Upper lobe of left lung (tissue), 6 donors: ENCODE measurements around the gene ARFGEF3. TPM values are rescaled to one million over a fixed set of nuclear protein-coding genes. Genes with fewer than 3 reads are reported as not detected.
A peak's percentile ranks its signal among the peaks of the same experiment; 100 is the strongest.

Experiments
- ATAC-seq, 2 donors: fragments of 200-7000 bp; cut with Tn5 transposase; one replicate each; pipeline ENCODE4 v1.9.1; 2022; ENCODE audit warnings: mild to moderate bottlenecking in 2 of 2, moderate library complexity in 2 of 2; ENCODE audit not compliant: low FRiP score in 2 of 2
- DNase-seq, 2 donors: peaks; one replicate each; pipeline ENCODE4 v3.0.0-alpha.2; 2019 to 2020
- H3K27ac ChIP-seq, 4 donors: fragments of 200-600 bp; sonication (generic); one replicate each; pipeline ENCODE4 v1.5.1; 2016 to 2019
- H3K27me3 ChIP-seq, 4 donors: fragments of 200-600 bp; sonication (generic); one replicate each; pipeline ENCODE4 v1.5.1; 2017 to 2019
- H3K36me3 ChIP-seq, 4 donors: fragments of 200-600 bp; sonication (generic); one replicate each; pipeline ENCODE4 v1.5.1; 2016 to 2019
- H3K4me1 ChIP-seq, 4 donors: fragments of 200-600 bp; sonication (generic); one replicate each; pipeline ENCODE4 v1.5.1; 2018 to 2019
- H3K4me3 ChIP-seq, 4 donors: fragments of 200-600 bp; sonication (generic); one replicate each; pipeline ENCODE4 v1.5.1; 2017 to 2019; ENCODE audit warnings: mild to moderate bottlenecking in 2 of 4, moderate library complexity in 1 of 4
- H3K9me3 ChIP-seq, 4 donors: fragments of 200-600 bp; sonication (generic); one replicate each; pipeline ENCODE4 v1.5.1; 2018 to 2019
- EP300 ChIP-seq, 4 donors: sonication (generic); formaldehyde crosslinking; IDR thresholded peaks; one replicate each; pipeline ENCODE4 v1.5.1; 2017; ENCODE audit warnings: antibody characterized with exemption in 4 of 4, control low read depth in 2 of 4
- POLR2A ChIP-seq, 4 donors: fragments of 450-650 bp; IDR thresholded peaks; one replicate each; pipeline ENCODE4 v1.5.1; 2016 to 2017; ENCODE audit warnings: antibody characterized with exemption in 4 of 4, mild to moderate bottlenecking in 2 of 4
- POLR2AphosphoS5 ChIP-seq, 2 donors: sonication (generic); formaldehyde crosslinking; IDR thresholded peaks; one replicate each; pipeline ENCODE4 v1.5.1; 2017; ENCODE audit warnings: antibody characterized with exemption in 2 of 2
- WGBS, 2 donors: methylation state at CpG; one replicate each; pipeline ENCODE4 v1.1.5; 2017 to 2018; 5-methylcytosine and 5-hydroxymethylcytosine counted together
- total RNA-seq, 6 donors: library from RNA; depleted of rRNA in 4 of 6; stranded (reverse); fragments of >200 nt in 4 of 6; gene quantifications; one replicate each; pipeline versions ENCODE4 v1.1.0 to v1.2.1, GENCODE V29; 2016 to 2021
- TF ChIP-seq, protein P1 (sequence below), 6 experiments: fragments of 450-650 bp in 4 of 6; fragments of 200-600 bp in 2 of 6; sonication (generic) in 2 of 6; IDR thresholded peaks; one replicate each; pipeline ENCODE4 v1.5.1; 2016 to 2019; ENCODE audit warnings: antibody characterized with exemption in 6 of 6
- donor health status: DM: no; HTN: no; CAD: no; lungs with moderate emphysema.
- donor health status: DM: no; HTN: yes; CAD: no; lungs with severe emphysema.

ARFGEF3 gene
- total RNA-seq, 6 donors from 2014 or later: 19.8 to 53.6 (median 30.5) TPM

- ATAC-seq: no peak
Observed at GRCh38 chr6:138382498-138383265, 220.9 kb downstream of the ARFGEF3 start.

GRCh38 chr6:138383776-138384175, 222.0 kb downstream of the ARFGEF3 start:
- Histone ChIP-seq H3K9me3 (no peaks in the 10 kb centered on the region), H3K4me3 (no peak overlapping the region), H3K27me3 (no peaks in the 10 kb centered on the region), H3K4me1 (no peaks in the 10 kb centered on the region), H3K27ac (no peak overlapping the region), H3K36me3 (no peaks in the 10 kb centered on the region)
- 71 to 73% methylated on average over 3 of the region's 3 CpGs for WGBS, 2 donors
- DNase-seq (no peak), ATAC-seq (no peak)
- TF ChIP-seq POLR2A (IDR thresholded peaks at IDR 0.05) (no peak), POLR2AphosphoS5 (IDR thresholded peaks at IDR 0.05) (no peak), EP300 (IDR thresholded peaks at IDR 0.05) (no peak)
- TF ChIP-seq, protein P1, sequence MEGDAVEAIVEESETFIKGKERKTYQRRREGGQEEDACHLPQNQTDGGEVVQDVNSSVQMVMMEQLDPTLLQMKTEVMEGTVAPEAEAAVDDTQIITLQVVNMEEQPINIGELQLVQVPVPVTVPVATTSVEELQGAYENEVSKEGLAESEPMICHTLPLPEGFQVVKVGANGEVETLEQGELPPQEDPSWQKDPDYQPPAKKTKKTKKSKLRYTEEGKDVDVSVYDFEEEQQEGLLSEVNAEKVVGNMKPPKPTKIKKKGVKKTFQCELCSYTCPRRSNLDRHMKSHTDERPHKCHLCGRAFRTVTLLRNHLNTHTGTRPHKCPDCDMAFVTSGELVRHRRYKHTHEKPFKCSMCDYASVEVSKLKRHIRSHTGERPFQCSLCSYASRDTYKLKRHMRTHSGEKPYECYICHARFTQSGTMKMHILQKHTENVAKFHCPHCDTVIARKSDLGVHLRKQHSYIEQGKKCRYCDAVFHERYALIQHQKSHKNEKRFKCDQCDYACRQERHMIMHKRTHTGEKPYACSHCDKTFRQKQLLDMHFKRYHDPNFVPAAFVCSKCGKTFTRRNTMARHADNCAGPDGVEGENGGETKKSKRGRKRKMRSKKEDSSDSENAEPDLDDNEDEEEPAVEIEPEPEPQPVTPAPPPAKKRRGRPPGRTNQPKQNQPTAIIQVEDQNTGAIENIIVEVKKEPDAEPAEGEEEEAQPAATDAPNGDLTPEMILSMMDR (IDR thresholded peaks at IDR 0.05): no peak

More at GRCh38 chr6:138382498-138383265, 220.9 kb downstream of the ARFGEF3 start:
- TF ChIP-seq POLR2AphosphoS5 (IDR thresholded peaks at IDR 0.05) (no peak), POLR2A (IDR thresholded peaks at IDR 0.05) (no peak), EP300 (IDR thresholded peaks at IDR 0.05) (no peak)
- TF ChIP-seq, protein P1 (IDR thresholded peaks at IDR 0.05): no peak
- no peaks in the 10 kb centered on the region for H3K27me3 ChIP-seq
- WGBS, 2 donors: 71 to 78% methylated on average over 6 to 8 of the region's 8 CpGs
- DNase-seq: peak in 1 of 2 donors; percentile 21
- no peak overlapping the region for H3K27ac ChIP-seq
- no peaks in the 10 kb centered on the region for H3K4me1 ChIP-seq
- H3K36me3 ChIP-seq: no peaks in the 10 kb centered on the region
- no peaks in the 10 kb centered on the region for H3K9me3 ChIP-seq
- no peak overlapping the region for H3K4me3 ChIP-seq

DNA sequence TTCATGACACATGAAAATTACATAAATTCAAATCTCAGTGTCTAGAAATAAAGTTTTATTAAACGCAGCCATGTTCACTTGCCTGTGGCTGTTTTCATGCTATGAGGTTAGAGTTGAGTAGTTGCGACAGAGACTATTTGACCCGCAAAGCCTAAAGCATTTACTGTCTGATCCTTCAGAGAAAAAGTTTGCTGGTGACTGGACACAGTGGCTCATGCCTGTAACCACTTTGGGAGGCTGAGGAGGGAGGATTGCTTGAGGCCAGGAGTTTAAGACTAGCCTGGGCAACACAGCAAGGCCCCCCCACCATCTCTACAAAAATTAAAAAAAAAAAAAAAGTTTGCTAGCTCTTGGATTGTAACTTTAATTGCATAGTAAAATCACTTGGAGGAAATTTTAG, 225.2 kb downstream of the ARFGEF3 start:
- TF ChIP-seq POLR2A (IDR thresholded peaks at IDR 0.05) (no peak), POLR2AphosphoS5 (IDR thresholded peaks at IDR 0.05) (no peak), EP300 (IDR thresholded peaks at IDR 0.05) (no peak)
- TF ChIP-seq, protein P1 (IDR thresholded peaks at IDR 0.05): no peak
- Histone ChIP-seq H3K9me3 (no peaks in the 10 kb centered on the region), H3K27ac (no peak overlapping the region), H3K36me3 (no peaks in the 10 kb centered on the region), H3K4me3 (no peak overlapping the region), H3K4me1 (no peaks in the 10 kb centered on the region), H3K27me3 (no peaks in the 10 kb centered on the region)
- no peak for ATAC-seq
- no peak for DNase-seq
- WGBS, 2 donors: 92 to 98% methylated on average over 3 of the region's 3 CpGs

GRCh38 chr6:138387577-138388368, 226.0 kb downstream of the ARFGEF3 start:
- H3K4me3 ChIP-seq: no peak overlapping the region
- TF ChIP-seq EP300 (IDR thresholded peaks at IDR 0.05): no peak
- TF ChIP-seq, protein P1 (IDR thresholded peaks at IDR 0.05): no peak
- TF ChIP-seq POLR2AphosphoS5 (IDR thresholded peaks at IDR 0.05): no peak
- 75 to 86% methylated on average over 8 of the region's 8 CpGs for WGBS, 2 donors
- H3K27ac ChIP-seq: no peak overlapping the region
- ATAC-seq (no peak), DNase-seq (no peak)
- no peaks in the 10 kb centered on the region for H3K4me1 ChIP-seq
- no peaks in the 10 kb centered on the region for H3K9me3 ChIP-seq
- H3K27me3 ChIP-seq: no peaks in the 10 kb centered on the region
- H3K36me3 ChIP-seq: no peaks in the 10 kb centered on the region
